DOHH2 (cell line): Measurements from ENCODE around the gene OR8K1.

ENCODE experiments used
- EZH2phosphoT487 ChIP-seq: fragments of 200-600 bp; sonication (generic); IDR thresholded peaks from 2 replicates; pipeline ENCODE4 v1.6.1; 2017; ENCODE audit warnings: borderline replicate concordance, mild to moderate bottlenecking, antibody characterized with exemption, low read length, moderate library complexity, mixed read lengths
- TF ChIP-seq, protein P1 (sequence below): fragments of 200-600 bp; sonication (generic); IDR thresholded peaks from one replicate; pipeline ENCODE4 v1.5.1; 2014; ENCODE audit warnings: antibody characterized with exemption, mild to moderate bottlenecking, low read depth, low read length; ENCODE audit not compliant: poor library complexity, severe bottlenecking

DNA sequence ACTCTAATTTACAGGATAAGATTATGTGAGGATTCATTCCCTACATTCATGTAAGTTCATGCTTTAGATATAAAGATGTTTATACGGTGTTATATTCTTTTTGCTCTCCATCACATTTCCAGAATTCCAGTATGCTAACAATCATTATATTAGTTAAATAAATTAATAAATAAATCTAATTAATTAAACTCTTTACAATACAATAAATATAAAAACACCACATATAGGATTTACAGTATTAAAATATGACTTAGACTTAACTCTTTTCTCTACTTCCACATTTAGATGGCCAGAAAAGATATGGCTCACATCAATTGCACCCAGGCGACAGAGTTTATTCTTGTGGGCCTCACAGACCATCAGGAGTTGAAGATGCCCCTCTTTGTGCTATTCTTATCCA lies 29.5 kb downstream of the OR8K1 start, which contains the start of gene OR8U1:
- TF ChIP-seq, protein P1, sequence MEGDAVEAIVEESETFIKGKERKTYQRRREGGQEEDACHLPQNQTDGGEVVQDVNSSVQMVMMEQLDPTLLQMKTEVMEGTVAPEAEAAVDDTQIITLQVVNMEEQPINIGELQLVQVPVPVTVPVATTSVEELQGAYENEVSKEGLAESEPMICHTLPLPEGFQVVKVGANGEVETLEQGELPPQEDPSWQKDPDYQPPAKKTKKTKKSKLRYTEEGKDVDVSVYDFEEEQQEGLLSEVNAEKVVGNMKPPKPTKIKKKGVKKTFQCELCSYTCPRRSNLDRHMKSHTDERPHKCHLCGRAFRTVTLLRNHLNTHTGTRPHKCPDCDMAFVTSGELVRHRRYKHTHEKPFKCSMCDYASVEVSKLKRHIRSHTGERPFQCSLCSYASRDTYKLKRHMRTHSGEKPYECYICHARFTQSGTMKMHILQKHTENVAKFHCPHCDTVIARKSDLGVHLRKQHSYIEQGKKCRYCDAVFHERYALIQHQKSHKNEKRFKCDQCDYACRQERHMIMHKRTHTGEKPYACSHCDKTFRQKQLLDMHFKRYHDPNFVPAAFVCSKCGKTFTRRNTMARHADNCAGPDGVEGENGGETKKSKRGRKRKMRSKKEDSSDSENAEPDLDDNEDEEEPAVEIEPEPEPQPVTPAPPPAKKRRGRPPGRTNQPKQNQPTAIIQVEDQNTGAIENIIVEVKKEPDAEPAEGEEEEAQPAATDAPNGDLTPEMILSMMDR: no peak
- no peak for TF ChIP-seq EZH2phosphoT487
